Hepatocyte (in vitro differentiated cells): ENCODE results near the gene ZMIZ1.
"Not testable (repeated sequence)": the region's sequence is repeated elsewhere in the genome, so short reads cannot be mapped to it uniquely, and the experiment has no call there.

Source experiments
- EZH2 ChIP-seq: fragments of 200-600 bp; sonication (generic); IDR thresholded peaks from 2 replicates; pipeline ENCODE4 v1.6.1; 2016; ENCODE audit warnings: antibody characterized with exemption, mild to moderate bottlenecking, borderline replicate concordance
- EZH2phosphoT487 ChIP-seq: fragments of 200-600 bp; sonication (generic); IDR thresholded peaks from one replicate; pipeline ENCODE4 v1.6.1; 2018; ENCODE audit warnings: antibody characterized with exemption, mild to moderate bottlenecking, low read depth, moderate library complexity; ENCODE audit not compliant: unreplicated experiment, severe bottlenecking
- TF ChIP-seq, protein P1 (sequence below): fragments of 200-600 bp; sonication (generic); IDR thresholded peaks from 2 replicates; pipeline ENCODE4 v1.5.1; 2016; ENCODE audit warnings: antibody characterized with exemption, mild to moderate bottlenecking; ENCODE audit not compliant: poor library complexity

DNA sequence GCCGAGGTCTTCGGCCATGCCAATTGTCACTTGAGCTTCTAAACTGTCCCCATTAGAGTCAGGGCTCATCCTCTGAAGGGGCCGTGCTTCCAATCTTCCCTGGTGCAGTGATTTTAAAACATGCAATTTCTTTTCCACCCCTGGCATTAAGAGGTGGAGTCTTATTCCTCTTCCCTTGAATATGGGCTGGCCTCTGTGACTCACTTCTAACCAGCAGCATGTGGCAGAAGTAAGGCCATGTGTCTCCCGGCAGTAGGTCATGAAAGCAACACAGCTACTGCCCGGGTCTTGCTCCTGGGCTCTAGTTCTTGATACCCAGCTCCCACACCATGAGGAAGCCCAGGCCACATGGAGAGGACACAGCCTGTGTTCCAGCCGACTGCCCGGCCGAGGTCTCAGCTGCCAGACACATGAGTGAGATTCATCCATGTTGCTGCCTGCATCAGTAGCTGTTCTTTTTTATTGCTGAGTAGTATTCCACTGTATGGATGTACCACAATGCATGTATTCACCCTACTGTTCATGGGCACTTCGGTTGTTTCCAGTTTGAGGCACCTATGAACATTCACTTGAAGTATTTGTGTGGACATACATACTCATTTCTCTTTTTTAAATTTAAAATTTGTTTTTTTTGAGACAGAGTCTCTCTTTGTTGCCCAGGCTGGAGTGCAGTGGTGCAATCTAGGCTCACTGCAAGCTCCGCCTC, 264.0 kb downstream of the ZMIZ1 start:
- TF ChIP-seq, protein P1, sequence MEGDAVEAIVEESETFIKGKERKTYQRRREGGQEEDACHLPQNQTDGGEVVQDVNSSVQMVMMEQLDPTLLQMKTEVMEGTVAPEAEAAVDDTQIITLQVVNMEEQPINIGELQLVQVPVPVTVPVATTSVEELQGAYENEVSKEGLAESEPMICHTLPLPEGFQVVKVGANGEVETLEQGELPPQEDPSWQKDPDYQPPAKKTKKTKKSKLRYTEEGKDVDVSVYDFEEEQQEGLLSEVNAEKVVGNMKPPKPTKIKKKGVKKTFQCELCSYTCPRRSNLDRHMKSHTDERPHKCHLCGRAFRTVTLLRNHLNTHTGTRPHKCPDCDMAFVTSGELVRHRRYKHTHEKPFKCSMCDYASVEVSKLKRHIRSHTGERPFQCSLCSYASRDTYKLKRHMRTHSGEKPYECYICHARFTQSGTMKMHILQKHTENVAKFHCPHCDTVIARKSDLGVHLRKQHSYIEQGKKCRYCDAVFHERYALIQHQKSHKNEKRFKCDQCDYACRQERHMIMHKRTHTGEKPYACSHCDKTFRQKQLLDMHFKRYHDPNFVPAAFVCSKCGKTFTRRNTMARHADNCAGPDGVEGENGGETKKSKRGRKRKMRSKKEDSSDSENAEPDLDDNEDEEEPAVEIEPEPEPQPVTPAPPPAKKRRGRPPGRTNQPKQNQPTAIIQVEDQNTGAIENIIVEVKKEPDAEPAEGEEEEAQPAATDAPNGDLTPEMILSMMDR: not testable (repeated sequence)
- not testable (repeated sequence) for TF ChIP-seq EZH2, EZH2phosphoT487
